ENCODE data around the gene ZC3H18. TPM values are rescaled to one million over a fixed set of nuclear protein-coding genes. Genes with fewer than 3 reads are reported as not detected.

The ZC3H18 gene
- total RNA-seq, 1 experiment from 2014 or later: 61.8 TPM

DNA sequence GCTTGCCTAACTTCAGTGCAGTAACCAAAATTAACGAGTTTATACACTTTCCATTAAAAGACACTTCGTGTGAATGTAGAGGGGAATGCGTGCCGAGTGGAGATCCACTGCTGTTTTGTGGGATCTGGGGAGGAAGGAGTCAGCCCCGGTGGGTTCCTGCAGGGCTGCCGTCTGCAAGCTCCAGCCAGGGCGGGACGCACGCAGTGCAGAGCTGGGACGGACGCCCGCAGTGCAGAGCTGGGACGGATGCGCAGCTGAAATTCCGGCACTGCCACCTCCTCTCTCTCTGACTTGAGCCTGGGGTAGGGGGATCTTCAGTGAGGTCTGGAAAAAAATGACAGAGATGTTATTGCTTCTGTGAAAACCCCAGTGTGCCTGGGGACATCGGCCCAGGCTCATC, 16.5 kb upstream of the ZC3H18 start:
- DNase-seq (ENCODE audit: low spot score): no peak
- peaks cover 5% of the 10 kb centered on the region for H3K9me3 Mint-ChIP-seq
- TF ChIP-seq FOXK1 (CRISPR knock-in tag; IDR thresholded peaks at IDR 0.05) (no peak), KAT7 (CRISPR knock-in tag; IDR thresholded peaks at IDR 0.05; ENCODE audit: borderline replicate concordance) (no peak), ELF4 (CRISPR knock-in tag; IDR thresholded peaks at IDR 0.05; ENCODE audit: low read depth) (no peak), NR2C2 (CRISPR knock-in tag; IDR thresholded peaks at IDR 0.05) (no peak), NFYB (CRISPR knock-in tag; conservative IDR thresholded peaks at IDR 0.05; ENCODE audit: low read depth) (no peak), HMGA2 (CRISPR knock-in tag; IDR thresholded peaks at IDR 0.05) (no peak), ZNF138 (CRISPR knock-in tag; conservative IDR thresholded peaks at IDR 0.05) (no peak), ZNF416 (CRISPR knock-in tag; IDR thresholded peaks at IDR 0.05) (no peak), NFATC4 (CRISPR knock-in tag; IDR thresholded peaks at IDR 0.05) (no peak), OVOL2 (CRISPR knock-in tag; IDR thresholded peaks at IDR 0.05; ENCODE audit: borderline replicate concordance) (no peak), TEAD4 (CRISPR knock-in tag; IDR thresholded peaks at IDR 0.05) (no peak), ESRRA (CRISPR knock-in tag; IDR thresholded peaks at IDR 0.05; ENCODE audit: borderline replicate concordance) (no peak)
- TF ChIP-seq, protein P1, sequence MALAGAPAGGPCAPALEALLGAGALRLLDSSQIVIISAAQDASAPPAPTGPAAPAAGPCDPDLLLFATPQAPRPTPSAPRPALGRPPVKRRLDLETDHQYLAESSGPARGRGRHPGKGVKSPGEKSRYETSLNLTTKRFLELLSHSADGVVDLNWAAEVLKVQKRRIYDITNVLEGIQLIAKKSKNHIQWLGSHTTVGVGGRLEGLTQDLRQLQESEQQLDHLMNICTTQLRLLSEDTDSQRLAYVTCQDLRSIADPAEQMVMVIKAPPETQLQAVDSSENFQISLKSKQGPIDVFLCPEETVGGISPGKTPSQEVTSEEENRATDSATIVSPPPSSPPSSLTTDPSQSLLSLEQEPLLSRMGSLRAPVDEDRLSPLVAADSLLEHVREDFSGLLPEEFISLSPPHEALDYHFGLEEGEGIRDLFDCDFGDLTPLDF (CRISPR knock-in tag; IDR thresholded peaks at IDR 0.05): no peak
- TF ChIP-seq, protein P2, sequence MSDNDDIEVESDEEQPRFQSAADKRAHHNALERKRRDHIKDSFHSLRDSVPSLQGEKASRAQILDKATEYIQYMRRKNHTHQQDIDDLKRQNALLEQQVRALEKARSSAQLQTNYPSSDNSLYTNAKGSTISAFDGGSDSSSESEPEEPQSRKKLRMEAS (CRISPR knock-in tag; IDR thresholded peaks at IDR 0.05): no peak
- TF ChIP-seq, protein P3, sequence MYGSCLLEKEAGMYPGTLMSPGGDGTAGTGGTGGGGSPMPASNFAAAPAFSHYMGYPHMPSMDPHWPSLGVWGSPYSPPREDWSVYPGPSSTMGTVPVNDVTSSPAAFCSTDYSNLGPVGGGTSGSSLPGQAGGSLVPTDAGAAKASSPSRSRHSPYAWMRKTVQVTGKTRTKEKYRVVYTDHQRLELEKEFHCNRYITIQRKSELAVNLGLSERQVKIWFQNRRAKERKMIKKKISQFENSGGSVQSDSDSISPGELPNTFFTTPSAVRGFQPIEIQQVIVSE (CRISPR knock-in tag; IDR thresholded peaks at IDR 0.05; ENCODE audit: borderline replicate concordance): no peak
- TF ChIP-seq, protein P4, sequence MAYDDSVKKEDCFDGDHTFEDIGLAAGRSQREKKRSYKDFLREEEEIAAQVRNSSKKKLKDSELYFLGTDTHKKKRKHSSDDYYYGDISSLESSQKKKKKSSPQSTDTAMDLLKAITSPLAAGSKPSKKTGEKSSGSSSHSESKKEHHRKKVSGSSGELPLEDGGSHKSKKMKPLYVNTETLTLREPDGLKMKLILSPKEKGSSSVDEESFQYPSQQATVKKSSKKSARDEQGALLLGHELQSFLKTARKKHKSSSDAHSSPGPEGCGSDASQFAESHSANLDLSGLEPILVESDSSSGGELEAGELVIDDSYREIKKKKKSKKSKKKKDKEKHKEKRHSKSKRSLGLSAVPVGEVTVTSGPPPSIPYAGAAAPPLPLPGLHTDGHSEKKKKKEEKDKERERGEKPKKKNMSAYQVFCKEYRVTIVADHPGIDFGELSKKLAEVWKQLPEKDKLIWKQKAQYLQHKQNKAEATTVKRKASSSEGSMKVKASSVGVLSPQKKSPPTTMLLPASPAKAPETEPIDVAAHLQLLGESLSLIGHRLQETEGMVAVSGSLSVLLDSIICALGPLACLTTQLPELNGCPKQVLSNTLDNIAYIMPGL (CRISPR knock-in tag; IDR thresholded peaks at IDR 0.05): no peak
- POLR2A ChIA-PET: interaction anchor here (0.6 kb wide), 1 partner anchor 23 kb away, joined by 3 read pairs; no protein-coding TSS in a partner anchor
- H3K36me3 Mint-ChIP-seq: no peaks in the 10 kb centered on the region
- ATAC-seq: no peak
- peaks cover 3% of the 10 kb centered on the region; the same call in 1 of the 2 replicates for H3K4me1 Mint-ChIP-seq
- no peak overlapping the region for H3K4me3 Mint-ChIP-seq
- no peak overlapping the region for H3K27ac Mint-ChIP-seq
- CTCF ChIA-PET: interaction anchor here (0.6 to 2.4 kb wide), 5 partner anchors 14 to 116 kb away, joined by 3 to 10 read pairs (median 4); partner anchors contain the start of gene ZC3H18
- peaks cover 25% of the 10 kb centered on the region for H3K27me3 Mint-ChIP-seq (ENCODE audit: low read depth)

DNA sequence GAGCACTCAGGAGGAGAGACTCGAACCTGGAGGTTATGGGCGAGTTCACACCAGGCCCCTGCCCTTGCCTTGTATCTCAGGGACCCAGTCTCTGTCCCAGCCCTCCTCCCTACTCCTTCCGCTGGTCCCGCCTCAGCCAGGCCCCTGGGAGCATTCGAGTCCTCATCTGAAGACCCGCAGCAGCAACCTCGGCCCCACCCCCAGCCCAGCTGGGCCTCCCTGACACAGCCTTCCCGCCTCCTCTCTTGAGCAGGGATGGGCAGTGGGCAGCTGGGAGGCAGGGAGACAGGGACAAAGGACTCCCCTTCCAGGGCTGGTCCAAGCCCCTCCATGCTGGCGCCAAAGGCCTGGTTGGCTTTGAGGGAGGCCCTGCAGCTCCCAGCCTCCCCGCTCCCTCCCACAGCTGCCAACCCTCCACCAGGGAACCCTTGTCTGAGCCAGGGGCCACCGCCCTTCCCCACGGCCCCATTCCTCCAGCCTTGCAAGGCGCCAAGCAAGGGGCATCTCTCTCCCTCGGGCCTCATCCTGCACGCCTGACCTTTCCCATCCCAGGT, 15.4 kb upstream of the ZC3H18 start:
- Mint-ChIP-seq H3K27ac (no peak overlapping the region), H3K4me1 (peaks cover 6% of the 10 kb centered on the region; the same call in 1 of the 2 replicates), H3K4me3 (no peak overlapping the region), H3K36me3 (no peaks in the 10 kb centered on the region), H3K27me3 (ENCODE audit: low read depth) (peaks cover 14% of the 10 kb centered on the region), H3K9me3 (peaks cover 5% of the 10 kb centered on the region)
- ChIA-PET POLR2A (no interaction called here), CTCF (interaction anchor here (0.9 to 2.4 kb wide), 4 partner anchors 15 to 117 kb away, joined by 3 to 10 read pairs (median 5); partner anchors contain the start of gene ZC3H18)
- TF ChIP-seq RORB (CRISPR knock-in tag; IDR thresholded peaks at IDR 0.05) (no peak), FOXP1 (CRISPR knock-in tag; IDR thresholded peaks at IDR 0.05; ENCODE audit: borderline replicate concordance) (no peak), MXD4 (CRISPR knock-in tag; IDR thresholded peaks at IDR 0.05; ENCODE audit: borderline replicate concordance) (no peak), ZNF219 (CRISPR knock-in tag; IDR thresholded peaks at IDR 0.05; ENCODE audit: borderline replicate concordance) (no peak), KAT7 (CRISPR knock-in tag; IDR thresholded peaks at IDR 0.05; ENCODE audit: borderline replicate concordance) (no peak), ZNF396 (CRISPR knock-in tag; IDR thresholded peaks at IDR 0.05; ENCODE audit: borderline replicate concordance) (no peak), GTF2I (CRISPR knock-in tag; conservative IDR thresholded peaks at IDR 0.05) (no peak), IRF2 (CRISPR knock-in tag; IDR thresholded peaks at IDR 0.05; ENCODE audit: borderline replicate concordance, low read depth) (no peak), JUN (CRISPR knock-in tag; IDR thresholded peaks at IDR 0.05) (no peak)
- TF ChIP-seq, protein P5, sequence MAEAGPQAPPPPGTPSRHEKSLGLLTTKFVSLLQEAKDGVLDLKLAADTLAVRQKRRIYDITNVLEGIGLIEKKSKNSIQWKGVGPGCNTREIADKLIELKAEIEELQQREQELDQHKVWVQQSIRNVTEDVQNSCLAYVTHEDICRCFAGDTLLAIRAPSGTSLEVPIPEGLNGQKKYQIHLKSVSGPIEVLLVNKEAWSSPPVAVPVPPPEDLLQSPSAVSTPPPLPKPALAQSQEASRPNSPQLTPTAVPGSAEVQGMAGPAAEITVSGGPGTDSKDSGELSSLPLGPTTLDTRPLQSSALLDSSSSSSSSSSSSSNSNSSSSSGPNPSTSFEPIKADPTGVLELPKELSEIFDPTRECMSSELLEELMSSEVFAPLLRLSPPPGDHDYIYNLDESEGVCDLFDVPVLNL (CRISPR knock-in tag; IDR thresholded peaks at IDR 0.05; ENCODE audit: borderline replicate concordance, low read depth): no peak
- TF ChIP-seq, protein P3 (CRISPR knock-in tag; IDR thresholded peaks at IDR 0.05; ENCODE audit: borderline replicate concordance): no peak
- TF ChIP-seq, protein P6, sequence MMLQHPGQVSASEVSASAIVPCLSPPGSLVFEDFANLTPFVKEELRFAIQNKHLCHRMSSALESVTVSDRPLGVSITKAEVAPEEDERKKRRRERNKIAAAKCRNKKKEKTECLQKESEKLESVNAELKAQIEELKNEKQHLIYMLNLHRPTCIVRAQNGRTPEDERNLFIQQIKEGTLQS (CRISPR knock-in tag; conservative IDR thresholded peaks at IDR 0.05): no peak
- DNase-seq (ENCODE audit: low spot score) (no peak), ATAC-seq (no peak)

Data from WTC11 (cell line).